ENCODE data around the gene RANGRF.

DNA sequence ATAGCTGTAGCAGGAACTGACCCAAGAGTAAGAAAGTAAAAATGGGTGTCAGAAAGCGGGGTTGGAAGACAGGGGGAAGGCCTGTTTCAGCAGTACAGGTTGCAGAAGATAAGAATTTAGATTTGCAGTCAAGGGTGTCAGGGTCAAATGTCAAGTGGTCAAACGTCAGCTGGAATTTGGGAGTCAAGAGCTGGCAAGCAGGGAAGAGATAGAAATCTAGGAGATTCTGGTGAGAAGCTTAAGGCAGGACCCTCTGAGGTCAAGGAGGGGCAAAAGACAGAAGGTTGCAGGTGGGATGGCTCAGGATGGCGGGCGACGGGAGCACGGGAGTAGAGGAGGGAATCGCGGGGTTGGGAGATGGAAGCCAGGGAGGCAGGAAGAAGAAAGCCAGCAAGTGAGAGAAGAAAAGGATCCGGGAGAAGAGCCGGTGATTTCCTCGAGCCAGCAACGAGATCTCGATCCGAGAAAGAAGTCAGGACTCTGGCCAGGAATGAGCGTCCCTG is 6.4 kb downstream of the RANGRF start:
- TF ChIP-seq, protein P1, sequence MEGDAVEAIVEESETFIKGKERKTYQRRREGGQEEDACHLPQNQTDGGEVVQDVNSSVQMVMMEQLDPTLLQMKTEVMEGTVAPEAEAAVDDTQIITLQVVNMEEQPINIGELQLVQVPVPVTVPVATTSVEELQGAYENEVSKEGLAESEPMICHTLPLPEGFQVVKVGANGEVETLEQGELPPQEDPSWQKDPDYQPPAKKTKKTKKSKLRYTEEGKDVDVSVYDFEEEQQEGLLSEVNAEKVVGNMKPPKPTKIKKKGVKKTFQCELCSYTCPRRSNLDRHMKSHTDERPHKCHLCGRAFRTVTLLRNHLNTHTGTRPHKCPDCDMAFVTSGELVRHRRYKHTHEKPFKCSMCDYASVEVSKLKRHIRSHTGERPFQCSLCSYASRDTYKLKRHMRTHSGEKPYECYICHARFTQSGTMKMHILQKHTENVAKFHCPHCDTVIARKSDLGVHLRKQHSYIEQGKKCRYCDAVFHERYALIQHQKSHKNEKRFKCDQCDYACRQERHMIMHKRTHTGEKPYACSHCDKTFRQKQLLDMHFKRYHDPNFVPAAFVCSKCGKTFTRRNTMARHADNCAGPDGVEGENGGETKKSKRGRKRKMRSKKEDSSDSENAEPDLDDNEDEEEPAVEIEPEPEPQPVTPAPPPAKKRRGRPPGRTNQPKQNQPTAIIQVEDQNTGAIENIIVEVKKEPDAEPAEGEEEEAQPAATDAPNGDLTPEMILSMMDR (conservative IDR thresholded peaks at IDR 0.05) = no peak
- no peak for TF ChIP-seq ZFX (IDR thresholded peaks at IDR 0.05)
